ENCODE data around the gene INF2.
A peak's percentile ranks its signal among the peaks of the same experiment; 100 is the strongest.

The INF2 gene

DNA sequence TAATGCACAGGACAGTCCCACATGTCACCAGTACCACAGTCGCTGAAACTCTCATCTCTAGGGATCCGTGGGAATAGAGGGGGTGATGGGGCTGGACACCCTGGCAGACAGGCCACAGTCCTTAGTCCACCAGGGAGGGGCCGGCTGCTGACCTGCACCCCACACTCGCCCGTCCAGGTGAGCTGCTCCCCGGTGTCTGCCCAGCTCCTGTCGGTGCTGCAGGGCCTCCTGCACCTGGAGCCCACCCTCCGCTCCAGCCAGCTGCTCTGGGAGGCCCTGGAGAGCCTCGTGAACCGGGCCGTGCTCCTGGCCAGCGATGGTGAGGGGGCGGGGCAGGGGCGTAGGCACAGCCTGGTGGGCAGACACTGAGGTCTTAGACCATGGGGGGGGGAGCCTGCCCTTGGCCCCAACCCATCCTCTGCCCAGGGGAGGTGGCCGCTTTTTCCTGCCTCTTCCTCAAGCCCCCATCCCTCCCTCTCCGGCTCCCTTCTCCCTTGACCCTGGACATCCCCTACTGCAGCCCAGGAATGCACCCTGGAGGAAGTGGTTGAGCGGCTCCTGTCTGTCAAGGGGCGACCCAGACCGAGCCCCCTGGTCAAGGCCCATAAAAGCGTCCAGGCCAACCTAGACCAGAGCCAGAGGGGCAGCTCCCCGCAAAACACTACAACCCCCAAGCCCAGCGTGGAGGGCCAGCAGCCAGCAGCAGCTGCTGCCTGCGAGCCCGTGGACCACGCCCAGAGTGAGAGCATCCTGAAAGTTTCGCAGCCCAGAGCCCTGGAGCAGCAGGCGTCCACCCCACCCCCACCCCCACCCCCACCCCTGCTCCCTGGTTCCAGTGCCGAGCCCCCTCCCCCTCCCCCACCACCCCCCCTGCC is 17.6 kb downstream of the INF2 start:
- DNase-seq: no peak

DNA sequence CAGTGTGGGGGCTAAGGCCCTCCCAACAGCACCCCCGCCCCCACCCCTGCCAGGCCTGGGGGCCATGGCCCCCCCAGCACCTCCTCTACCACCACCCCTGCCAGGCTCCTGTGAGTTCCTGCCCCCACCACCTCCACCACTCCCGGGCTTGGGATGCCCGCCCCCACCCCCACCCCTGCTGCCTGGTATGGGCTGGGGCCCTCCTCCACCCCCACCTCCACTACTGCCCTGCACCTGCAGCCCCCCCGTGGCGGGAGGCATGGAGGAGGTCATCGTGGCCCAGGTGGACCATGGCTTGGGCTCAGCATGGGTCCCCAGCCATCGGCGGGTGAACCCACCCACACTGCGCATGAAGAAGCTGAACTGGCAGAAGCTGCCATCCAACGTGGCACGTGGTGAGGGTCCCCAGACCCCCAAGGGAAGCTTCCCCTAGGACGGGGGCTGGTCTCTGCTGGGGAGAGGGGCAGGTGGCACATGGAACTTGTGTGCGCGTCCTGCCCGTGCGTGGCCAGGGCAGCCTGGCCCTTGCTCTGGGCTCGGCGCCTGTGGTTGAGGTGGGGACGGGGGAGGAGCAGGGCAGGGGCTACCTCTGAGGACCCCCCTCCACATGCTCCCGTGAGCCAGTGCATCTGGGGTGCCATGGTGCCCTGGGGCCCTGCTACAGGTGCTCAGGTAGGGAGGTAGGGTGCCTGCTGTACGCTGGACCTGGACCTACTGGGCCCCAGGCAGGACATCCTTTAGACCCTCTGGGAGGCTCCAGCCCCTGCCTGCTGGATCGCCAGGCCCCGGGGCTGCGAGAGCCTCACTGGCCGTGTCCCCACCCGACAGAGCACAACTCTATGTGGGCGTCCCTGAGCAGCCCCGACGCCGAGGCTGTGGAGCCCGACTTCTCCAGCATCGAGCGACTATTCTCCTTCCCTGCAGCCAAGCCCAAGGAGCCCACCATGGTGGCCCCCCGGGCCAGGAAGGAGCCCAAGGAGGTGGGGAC is 18.5 kb downstream of the INF2 start:
- DNase-seq: no peak

- DNase-seq: peak; percentile 87
Measured at GRCh38 chr14:104708606-104709268, 19.3 kb downstream of the INF2 start.

GRCh38 chr14:104709387-104710039 is 20.1 kb downstream of the INF2 start:
- no peak for DNase-seq

DNA sequence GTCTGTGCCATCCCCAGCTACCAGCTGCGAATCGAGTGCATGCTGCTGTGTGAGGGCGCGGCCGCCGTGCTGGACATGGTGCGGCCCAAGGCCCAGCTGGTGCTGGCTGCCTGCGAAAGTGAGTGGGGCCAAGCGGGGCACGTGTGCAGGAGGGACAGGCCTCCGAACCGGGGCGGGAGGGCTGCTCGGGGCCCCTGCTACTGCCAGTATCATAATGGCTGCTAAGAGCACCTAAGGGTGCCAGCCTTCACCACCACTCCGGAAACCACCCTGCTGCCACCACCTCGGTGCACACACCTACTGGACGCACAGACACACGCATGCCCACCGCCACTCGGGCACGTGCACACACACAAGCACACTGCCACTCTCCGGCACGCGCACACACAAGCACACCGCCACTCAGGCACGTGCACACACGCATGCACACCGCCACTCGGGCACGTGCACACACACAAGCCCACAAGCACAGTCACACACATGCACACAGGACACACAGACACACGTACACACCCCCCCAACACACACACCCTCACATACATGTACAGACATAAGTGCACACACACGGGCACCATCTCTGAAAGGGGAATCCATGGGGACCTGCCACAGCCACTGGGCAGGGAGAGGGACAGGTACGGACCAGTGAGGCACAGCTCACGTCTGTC is 20.8 kb downstream of the INF2 start:
- no peak for DNase-seq

DNA sequence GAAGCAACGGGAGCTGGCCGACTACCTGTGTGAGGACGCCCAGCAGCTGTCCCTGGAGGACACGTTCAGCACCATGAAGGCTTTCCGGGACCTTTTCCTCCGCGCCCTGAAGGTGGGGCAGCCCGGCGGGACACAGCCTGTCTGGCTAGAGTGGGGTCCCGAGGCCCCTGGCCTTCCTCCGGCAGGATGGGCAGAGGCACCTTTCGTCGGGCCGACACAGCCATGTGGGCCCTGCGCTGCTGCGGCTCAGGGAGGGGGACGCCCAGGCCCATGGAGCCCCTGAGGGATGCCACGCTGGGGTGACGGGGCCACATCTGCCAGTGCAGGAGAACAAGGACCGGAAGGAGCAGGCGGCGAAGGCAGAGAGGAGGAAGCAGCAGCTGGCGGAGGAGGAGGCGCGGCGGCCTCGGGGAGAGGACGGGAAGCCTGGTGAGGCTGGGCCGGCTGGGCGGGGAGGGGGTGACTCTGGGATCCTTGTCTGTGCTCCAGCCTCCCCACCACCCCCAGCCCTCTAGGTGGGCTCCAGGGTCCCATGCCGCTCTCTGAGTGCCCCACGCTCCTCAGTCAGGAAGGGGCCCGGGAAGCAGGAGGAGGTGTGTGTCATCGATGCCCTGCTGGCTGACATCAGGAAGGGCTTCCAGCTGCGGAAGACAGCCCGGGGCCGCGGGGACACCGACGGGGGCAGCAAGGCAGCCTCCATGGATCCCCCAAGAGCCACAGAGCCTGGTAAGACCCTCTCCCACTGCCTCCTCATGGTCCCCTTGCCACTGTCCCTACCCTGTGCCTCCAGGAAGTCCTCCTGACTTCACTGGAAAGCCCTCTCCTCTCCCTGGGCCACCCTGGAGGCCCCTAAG is 23.7 kb downstream of the INF2 start:
- DNase-seq: no peak

DNA sequence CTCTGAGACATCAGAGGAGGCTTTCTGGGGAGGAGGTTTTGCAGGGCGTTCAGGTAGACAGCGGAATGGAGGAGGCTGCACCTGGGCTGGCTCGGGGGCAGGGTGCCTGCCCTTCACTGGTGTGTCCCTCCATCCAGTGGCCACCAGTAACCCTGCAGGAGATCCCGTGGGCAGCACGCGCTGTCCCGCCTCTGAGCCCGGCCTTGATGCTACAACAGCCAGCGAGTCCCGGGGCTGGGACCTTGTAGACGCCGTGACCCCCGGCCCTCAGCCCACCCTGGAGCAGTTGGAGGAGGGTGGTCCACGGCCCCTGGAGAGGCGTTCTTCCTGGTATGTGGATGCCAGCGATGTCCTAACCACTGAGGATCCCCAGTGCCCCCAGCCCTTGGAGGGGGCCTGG is 24.6 kb downstream of the INF2 start:
- no peak for DNase-seq

- no peak for DNase-seq
Measured at GRCh38 chr14:104714681-104715080, 25.3 kb downstream of the INF2 start.

DNA sequence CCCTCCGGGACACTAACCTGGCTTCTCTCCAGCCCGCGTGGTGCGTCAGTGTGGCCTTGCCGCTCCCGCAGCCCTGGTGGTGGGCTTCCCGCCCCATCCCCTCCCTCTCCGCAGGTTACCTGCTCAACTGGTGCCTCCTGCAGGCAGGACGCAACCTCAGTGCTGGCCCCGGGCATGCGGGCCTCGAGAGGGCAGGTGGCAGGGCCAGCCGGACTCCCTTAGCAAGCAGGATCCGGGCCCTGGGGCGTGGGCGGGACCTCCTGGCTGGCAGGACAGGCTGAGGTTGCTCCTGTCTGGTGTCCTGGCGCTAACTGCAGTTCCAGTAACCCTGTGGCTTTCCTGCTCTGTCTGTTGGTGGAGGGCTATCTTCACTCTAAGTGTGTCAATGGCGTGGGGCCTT is 26.0 kb downstream of the INF2 start:
- no peak for DNase-seq

GRCh38 chr14:104715871-104716270 is 26.5 kb downstream of the INF2 start:
- DNase-seq: no peak

- DNase-seq: no peak
Measured at GRCh38 chr14:104717137-104717536, 27.7 kb downstream of the INF2 start.

DNA sequence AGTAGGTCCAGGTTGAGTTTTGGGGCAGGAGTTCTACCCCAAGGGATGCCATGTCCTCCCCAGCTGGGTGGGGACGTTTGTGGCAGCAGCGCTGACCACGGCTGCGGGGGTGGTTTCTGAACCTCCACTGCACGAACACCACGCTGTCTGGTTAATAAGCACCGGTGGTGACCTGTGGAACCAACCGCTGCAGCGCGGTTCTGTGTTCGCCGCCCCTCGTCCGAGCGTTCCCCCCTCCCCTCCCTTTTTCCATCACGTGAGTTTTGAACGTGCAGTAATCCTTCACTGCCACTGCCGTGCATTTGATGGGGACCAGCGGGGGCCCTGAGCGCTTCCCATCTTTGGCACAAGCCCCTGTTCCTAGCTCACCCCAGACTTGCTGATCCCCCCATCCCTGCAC is 28.2 kb downstream of the INF2 start:
- DNase-seq: no peak

GRCh38 chr14:104718147-104718546 is 28.7 kb downstream of the INF2 start:
- DNase-seq: no peak

DNA sequence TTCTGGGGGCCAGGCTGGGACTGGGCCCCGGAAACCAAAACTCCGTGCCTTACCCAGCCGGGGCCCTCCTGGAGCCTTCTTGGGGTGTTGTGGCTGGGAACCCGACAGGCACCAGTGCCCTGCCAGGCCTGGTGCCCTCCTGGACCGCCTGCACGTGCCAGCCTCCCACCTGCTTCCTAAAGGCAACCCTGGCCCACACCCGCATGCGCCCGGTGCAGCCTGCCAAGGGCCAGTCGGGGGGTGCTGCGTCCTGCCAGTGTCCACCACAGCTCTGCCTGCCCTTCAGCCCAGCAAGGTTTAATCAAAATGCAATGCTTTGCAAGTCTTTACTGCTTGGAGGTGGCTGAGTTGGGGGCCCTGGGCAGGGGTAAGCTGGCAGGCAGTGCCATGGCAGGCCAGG is 29.5 kb downstream of the INF2 start:
- DNase-seq: no peak

DNA sequence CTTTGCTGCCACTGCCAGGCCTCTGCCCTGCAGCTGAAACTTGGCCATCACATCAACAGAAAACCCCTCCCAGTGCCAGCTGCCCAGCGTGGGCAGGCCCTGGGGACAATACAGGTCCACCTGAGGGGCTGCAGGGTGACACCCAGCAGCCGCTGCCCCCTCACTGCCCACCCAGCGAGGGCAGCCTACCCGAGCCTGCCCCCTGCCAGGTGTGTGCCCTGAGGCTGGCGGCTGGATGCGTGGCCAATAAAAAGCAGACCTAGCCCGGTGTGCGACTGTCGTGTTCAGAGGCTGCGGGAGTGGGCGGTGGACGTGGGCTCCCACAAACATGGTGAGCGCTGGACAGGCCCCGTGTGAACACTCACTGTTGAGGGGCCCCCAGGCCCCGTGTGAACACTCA is 29.9 kb downstream of the INF2 start:
- no peak for DNase-seq

GRCh38 chr14:104721505-104722431 is 32.4 kb downstream of the INF2 start:
- no peak for DNase-seq

DNA sequence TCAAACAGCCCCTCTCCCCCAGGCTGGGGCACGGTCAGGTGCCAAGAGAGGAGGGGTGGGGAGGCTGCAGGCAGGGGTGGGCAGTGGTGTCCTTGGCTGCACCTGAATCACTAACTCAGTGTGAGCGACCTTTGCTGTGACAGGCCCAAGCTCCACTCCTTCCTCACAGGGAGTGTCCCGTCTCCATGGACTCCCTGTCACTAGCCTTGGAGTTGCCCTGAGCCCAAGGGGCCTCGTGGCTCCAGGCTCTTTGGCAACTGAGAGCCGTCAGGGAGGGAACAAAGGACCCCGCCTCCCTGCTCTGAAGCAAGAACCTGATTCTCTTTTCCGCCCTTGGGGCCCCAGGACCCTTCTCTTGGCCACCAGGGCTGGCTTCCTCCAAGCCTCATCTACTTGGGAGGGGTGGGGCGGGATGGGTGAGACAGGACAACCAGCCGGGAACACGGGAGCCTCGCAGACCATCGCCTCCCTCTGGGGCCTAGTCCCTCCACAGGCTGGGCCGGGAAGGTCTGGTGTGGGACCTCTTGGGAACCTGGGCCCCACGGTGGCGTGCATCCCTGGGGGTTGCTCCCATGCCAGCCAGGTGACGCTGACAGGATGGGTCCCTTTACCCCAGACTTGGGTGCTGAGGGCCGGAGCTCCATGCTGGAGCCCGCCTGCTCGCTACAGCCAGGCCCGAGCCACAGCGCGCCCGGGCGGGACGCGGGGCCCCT is 33.7 kb downstream of the INF2 start:
- no peak for DNase-seq

DNA sequence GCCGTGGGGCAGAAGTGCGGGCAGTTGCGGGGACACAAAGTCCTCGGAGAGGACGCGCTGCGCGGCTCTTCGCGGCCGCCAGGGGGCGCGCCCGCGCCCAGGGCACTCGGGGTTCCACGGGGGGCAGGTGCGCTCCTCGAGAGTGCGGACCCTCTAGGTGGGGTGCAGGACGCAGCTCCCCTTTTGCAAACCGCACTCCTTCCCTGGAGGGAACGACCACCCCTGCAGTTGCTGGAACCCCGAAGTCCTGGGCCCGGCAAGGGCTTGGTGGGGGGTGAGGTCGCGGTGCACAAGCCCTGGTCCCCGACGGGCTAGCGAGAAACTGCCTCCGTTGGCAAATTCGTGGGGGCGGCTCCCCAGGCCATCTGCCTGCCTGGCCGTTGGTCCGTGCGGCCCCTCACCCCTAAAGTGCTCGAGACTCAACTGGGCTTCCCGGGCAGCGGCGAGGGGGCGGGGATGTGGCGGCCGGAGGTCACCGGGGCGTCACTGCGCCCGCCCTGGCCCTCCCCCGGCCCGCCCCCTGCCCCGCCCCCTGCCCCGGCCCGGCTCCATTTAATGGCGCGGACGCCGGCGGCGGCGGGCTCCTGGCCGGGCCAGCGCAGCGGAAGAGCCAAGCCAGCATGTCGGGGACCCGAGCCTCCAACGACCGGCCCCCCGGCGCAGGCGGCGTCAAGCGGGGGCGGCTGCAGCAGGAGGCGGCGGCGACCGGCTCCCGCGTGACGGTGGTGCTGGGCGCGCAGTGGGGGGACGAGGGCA is 34.4 kb downstream of the INF2 start, which contains the start of gene ADSS1:
Gene ADSS1, plus strand, starts transcription at position 579 of the 756 bp plus-strand sequence. Its CDS starts 42 bp downstream, at position 621.
- DNase-seq: peak; percentile 71

Measured in stimulated activated CD8-positive, alpha-beta memory T cell treated with anti-CD3 and anti-CD28 coated beads, Interleukin-4, amount 100 ng/mL, for 48 hours (primary cell).